Measurements from ENCODE around the gene BANF2.
"Not testable (repeated sequence)": the region's sequence is repeated elsewhere in the genome, so short reads cannot be mapped to it uniquely, and the experiment has no call there.

DNA sequence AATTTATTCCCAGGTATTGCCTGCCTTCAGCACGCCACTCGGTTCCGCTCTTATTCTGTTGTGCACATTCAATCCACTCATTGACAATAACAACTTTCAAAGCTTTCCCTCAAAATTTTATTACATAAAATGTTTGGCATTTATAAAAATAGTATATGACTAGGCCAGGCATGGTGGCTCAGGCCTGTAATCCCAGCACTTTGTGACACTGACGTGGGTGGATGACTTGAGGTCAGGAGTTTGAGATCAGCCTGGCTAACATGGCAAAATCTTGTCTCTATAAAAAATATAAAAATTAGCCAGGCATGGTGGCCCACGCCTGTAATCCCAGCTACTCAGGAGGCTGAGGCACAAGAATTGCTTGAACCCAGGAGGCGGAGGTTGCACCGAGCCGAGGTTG, 70.0 kb downstream of the BANF2 start:
- TF ChIP-seq, protein P1, sequence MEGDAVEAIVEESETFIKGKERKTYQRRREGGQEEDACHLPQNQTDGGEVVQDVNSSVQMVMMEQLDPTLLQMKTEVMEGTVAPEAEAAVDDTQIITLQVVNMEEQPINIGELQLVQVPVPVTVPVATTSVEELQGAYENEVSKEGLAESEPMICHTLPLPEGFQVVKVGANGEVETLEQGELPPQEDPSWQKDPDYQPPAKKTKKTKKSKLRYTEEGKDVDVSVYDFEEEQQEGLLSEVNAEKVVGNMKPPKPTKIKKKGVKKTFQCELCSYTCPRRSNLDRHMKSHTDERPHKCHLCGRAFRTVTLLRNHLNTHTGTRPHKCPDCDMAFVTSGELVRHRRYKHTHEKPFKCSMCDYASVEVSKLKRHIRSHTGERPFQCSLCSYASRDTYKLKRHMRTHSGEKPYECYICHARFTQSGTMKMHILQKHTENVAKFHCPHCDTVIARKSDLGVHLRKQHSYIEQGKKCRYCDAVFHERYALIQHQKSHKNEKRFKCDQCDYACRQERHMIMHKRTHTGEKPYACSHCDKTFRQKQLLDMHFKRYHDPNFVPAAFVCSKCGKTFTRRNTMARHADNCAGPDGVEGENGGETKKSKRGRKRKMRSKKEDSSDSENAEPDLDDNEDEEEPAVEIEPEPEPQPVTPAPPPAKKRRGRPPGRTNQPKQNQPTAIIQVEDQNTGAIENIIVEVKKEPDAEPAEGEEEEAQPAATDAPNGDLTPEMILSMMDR (IDR thresholded peaks at IDR 0.05): not testable (repeated sequence)
- not testable (repeated sequence) for TF ChIP-seq POLR2A (IDR thresholded peaks at IDR 0.05)

Data from testis (tissue), 2 donors.